H1 (cell line): ENCODE measurements around the gene RIPK4. TPM values are rescaled to one million over a fixed set of nuclear protein-coding genes. Genes with fewer than 3 reads are reported as not detected.

Experiments
- CTCF ChIA-PET: fragments of 300-600 bp; sonication (Branson Sonifier 250); formaldehyde crosslinking; loops from one replicate; lab custom pipeline; 2021; ENCODE audit not compliant: partially characterized antibody; lab: Charles Lee
- POLR2A ChIA-PET: fragments of 300-600 bp; sonication (Branson Sonifier 250); formaldehyde crosslinking; loops from one replicate; lab custom pipeline; 2021; ENCODE audit warnings: inconsistent platforms; ENCODE audit not compliant: partially characterized antibody; lab: Charles Lee
- DNase-seq, 2 experiments: peaks; one replicate each; pipeline versions ENCODE4 v3.0.0 to v3.0.0-alpha.2; 2010 to 2022; ENCODE audit warnings: low spot score in 2 of 2, low read depth in 1 of 2, mixed read lengths in 1 of 2
- FAIRE-seq: peaks from 2 replicates; lab custom pipeline; 2011; peaks lifted over from hg19 to GRCh38; lab: Jason Lieb, UNC
- H2AFZ ChIP-seq: 2 replicates; pipeline ENCODE4 v1.8.1; 2012; ENCODE audit warnings: low read length, inconsistent platforms
- H2AK5ac ChIP-seq: 2 replicates; pipeline ENCODE4 v1.6.1; 2013; ENCODE audit warnings: low read depth, low read length
- H2BK120ac ChIP-seq: replicated peaks from 2 replicates; pipeline ENCODE3; 2013; ENCODE audit warnings: low read depth, low read length, inconsistent platforms
- H2BK12ac ChIP-seq: 2 replicates; pipeline ENCODE4 v1.6.1; 2013; ENCODE audit warnings: low read depth, low read length
- H2BK15ac ChIP-seq: 2 replicates; pipeline ENCODE4 v1.6.1; 2013; ENCODE audit warnings: low read length
- H2BK20ac ChIP-seq: 2 replicates; pipeline ENCODE4 v1.6.1; 2013; ENCODE audit warnings: low read length
- H2BK5ac ChIP-seq: 2 replicates; pipeline ENCODE4 v1.6.1; 2013; ENCODE audit warnings: low read depth, low read length
- H3K14ac ChIP-seq: 2 replicates; pipeline ENCODE4 v1.6.1; 2013; ENCODE audit warnings: inconsistent platforms; ENCODE audit not compliant: insufficient read length
- H3K18ac ChIP-seq: 2 replicates; pipeline ENCODE4 v1.6.1; 2013; ENCODE audit warnings: low read length; ENCODE audit errors: extremely low read depth
- H3K23ac ChIP-seq: 2 replicates; pipeline ENCODE4 v1.6.1; 2013; ENCODE audit warnings: inconsistent platforms; ENCODE audit not compliant: insufficient read length
- H3K23me2 ChIP-seq: 2 replicates; pipeline ENCODE4 v1.6.1; 2013; ENCODE audit warnings: low read depth, low read length
- H3K27ac ChIP-seq: 2 replicates; pipeline ENCODE4 v1.6.1; 2011; ENCODE audit warnings: low read depth, low read length, inconsistent platforms
- H3K27me3 ChIP-seq, 4 experiments: replicated peaks in 1 of 4; 1 replicate in 1 of 4; 2 replicates in 3 of 4; pipeline versions ENCODE4 v1.6.1 to v1.8.1; 2011 to 2013; ENCODE audit warnings: low read length in 3 of 4, mild to moderate bottlenecking in 3 of 4, inconsistent platforms in 2 of 4, mixed read lengths in 2 of 4, moderate library complexity in 1 of 4; ENCODE audit not compliant: control insufficient read depth in 3 of 4, insufficient read depth in 3 of 4; ENCODE audit errors: extremely low read depth in 1 of 4
- H3K36me3 ChIP-seq, 4 experiments: 2 replicates each; pipeline versions ENCODE4 v1.6.1 to v1.8.1; 2011 to 2013; ENCODE audit warnings: mild to moderate bottlenecking in 4 of 4, low read length in 3 of 4, moderate library complexity in 2 of 4, control low read depth in 1 of 4, inconsistent platforms in 1 of 4; ENCODE audit not compliant: insufficient read depth in 4 of 4, control insufficient read depth in 2 of 4
- H3K4ac ChIP-seq: replicated peaks from 2 replicates; pipeline ENCODE3; 2013; ENCODE audit warnings: low read length, low read depth, mixed read lengths, inconsistent platforms; ENCODE audit not compliant: insufficient read length
- H3K4me1 ChIP-seq, 4 experiments: replicated peaks in 1 of 4; 1 replicate in 1 of 4; 2 replicates in 3 of 4; pipeline versions ENCODE4 v1.6.1 to v1.8.1; 2011 to 2013; ENCODE audit warnings: low read length in 3 of 4, inconsistent platforms in 2 of 4, mixed read lengths in 1 of 4; ENCODE audit not compliant: insufficient read depth in 4 of 4, control insufficient read depth in 3 of 4
- H3K4me2 ChIP-seq, 2 experiments: 2 replicates each; pipeline versions ENCODE4 v1.6.1 to v1.8.1; 2011 to 2013; ENCODE audit warnings: low read depth in 2 of 2, low read length in 2 of 2, control low read depth in 1 of 2, inconsistent platforms in 1 of 2, mild to moderate bottlenecking in 1 of 2; ENCODE audit not compliant: insufficient read depth in 1 of 2
- H3K4me3 ChIP-seq, 4 experiments: fragments of 200-600, 300-600 bp in 1 of 4; sonication (generic), shearing (Covaris generic), sonication (Bioruptor Twin) in 1 of 4; 2 replicates each; pipeline versions ENCODE4 v1.5.1 to v1.8.1; 2011 to 2016; ENCODE audit warnings: low read length in 4 of 4, low read depth in 3 of 4, control low read depth in 2 of 4, inconsistent platforms in 2 of 4, mild to moderate bottlenecking in 2 of 4, mixed read lengths in 1 of 4, moderate library complexity in 1 of 4; ENCODE audit not compliant: insufficient read depth in 2 of 4; ENCODE audit errors: extremely low read depth in 1 of 4
- H3K56ac ChIP-seq: replicated peaks from 2 replicates; pipeline ENCODE3; 2013; ENCODE audit warnings: low read depth, mild to moderate bottlenecking, mixed read lengths, low read length, inconsistent platforms; ENCODE audit not compliant: insufficient read length
- H3K79me1 ChIP-seq: 2 replicates; pipeline ENCODE4 v1.6.1; 2013; ENCODE audit warnings: low read depth, low read length, control low read depth
- H3K79me2 ChIP-seq, 2 experiments: 2 replicates each; pipeline versions ENCODE4 v1.6.1 to v1.8.1; 2012 to 2013; ENCODE audit warnings: low read length in 2 of 2, mild to moderate bottlenecking in 2 of 2, inconsistent platforms in 1 of 2; ENCODE audit not compliant: insufficient read depth in 2 of 2, control insufficient read depth in 1 of 2
- H3K9ac ChIP-seq, 4 experiments: replicated peaks in 1 of 4; 1 replicate in 1 of 4; 2 replicates in 3 of 4; pipeline versions ENCODE4 v1.6.1 to v1.8.1; 2011 to 2013; ENCODE audit warnings: low read depth in 3 of 4, low read length in 3 of 4, control low read depth in 2 of 4, mild to moderate bottlenecking in 2 of 4, moderate library complexity in 2 of 4, inconsistent platforms in 1 of 4; ENCODE audit errors: extremely low read depth in 1 of 4
- H3K9me3 ChIP-seq, 2 experiments: 2 replicates each; pipeline versions ENCODE4 v1.6.1 to v1.8.1; 2012 to 2013; ENCODE audit warnings: mild to moderate bottlenecking in 2 of 2, moderate library complexity in 2 of 2, control low read depth in 1 of 2, inconsistent platforms in 1 of 2, low read depth in 1 of 2, low read length in 1 of 2, mixed read lengths in 1 of 2; ENCODE audit not compliant: insufficient read depth in 2 of 2
- H4K20me1 ChIP-seq, 2 experiments: replicated peaks in 1 of 2; 2 replicates each; pipeline versions ENCODE3 to v1.8.1; 2011 to 2013; ENCODE audit warnings: inconsistent platforms in 2 of 2, low read length in 2 of 2, mild to moderate bottlenecking in 1 of 2; ENCODE audit not compliant: insufficient read depth in 2 of 2, control insufficient read depth in 1 of 2
- H4K5ac ChIP-seq: 2 replicates; pipeline ENCODE4 v1.6.1; 2013; ENCODE audit warnings: low read length, low read depth, mixed read lengths, inconsistent platforms; ENCODE audit not compliant: insufficient read length
- H4K8ac ChIP-seq: 2 replicates; pipeline ENCODE4 v1.8.0; 2013; ENCODE audit warnings: mild to moderate bottlenecking, moderate library complexity, low read length, inconsistent platforms; ENCODE audit not compliant: insufficient read depth; ENCODE audit errors: extremely low read depth
- H4K91ac ChIP-seq: replicated peaks from 2 replicates; pipeline ENCODE3; 2013; ENCODE audit warnings: low read length, mixed read lengths, inconsistent platforms; ENCODE audit not compliant: insufficient read length
- ASH2L ChIP-seq: fragments of 200-600, 300-600 bp; sonication (generic); IDR thresholded peaks from one replicate; pipeline ENCODE4 v1.7.1; 2017; ENCODE audit warnings: low read length
- ATF2 ChIP-seq: IDR thresholded peaks from 2 replicates; pipeline ENCODE4 v1.6.1; 2012; ENCODE audit warnings: low read length, inconsistent platforms
- BRCA1 ChIP-seq: IDR thresholded peaks from 2 replicates; pipeline ENCODE4 v1.6.1; 2012; ENCODE audit warnings: low read depth, low read length, improper control_type of control experiment
- CBX5 ChIP-seq: fragments of 300-800, 300-1000 bp; sonication (generic); IDR thresholded peaks from 2 replicates; pipeline ENCODE4 v1.7.1; 2016; ENCODE audit warnings: antibody characterized with exemption, low read length, low read depth
- CEBPB ChIP-seq: IDR thresholded peaks from 2 replicates; pipeline ENCODE4 v1.6.1; 2012; ENCODE audit warnings: low read depth, low read length
- NRF1 ChIP-seq: IDR thresholded peaks from 2 replicates; pipeline ENCODE4 v1.6.1; 2011; ENCODE audit warnings: mild to moderate bottlenecking, low read depth, low read length, improper control_type of control experiment
- POLR2A ChIP-seq, 2 experiments: IDR thresholded peaks; 1 replicate in 1 of 2; 2 replicates in 1 of 2; pipeline ENCODE4 v1.6.1; 2011; ENCODE audit warnings: low read depth in 2 of 2, low read length in 2 of 2, mild to moderate bottlenecking in 2 of 2; ENCODE audit errors: control extremely low read depth in 1 of 2
- POLR2AphosphoS5 ChIP-seq: IDR thresholded peaks from 2 replicates; pipeline ENCODE4 v1.6.1; 2011; ENCODE audit warnings: low read depth, low read length
- RBBP5 ChIP-seq: IDR thresholded peaks from 2 replicates; pipeline ENCODE4 v1.7.1; 2012; ENCODE audit warnings: low read depth, mild to moderate bottlenecking, inconsistent platforms, low read length, moderate library complexity, borderline replicate concordance
- WGBS, 2 experiments: shearing (Covaris generic) in 1 of 2; methylation state at CpG; one replicate each; pipeline versions ENCODE4 v1.1.6 to v1.1.7; 2013 to 2015; ENCODE audit warnings: low lambda C conversion rate in 2 of 2, mixed read lengths in 2 of 2, inconsistent platforms in 1 of 2, low coverage in 1 of 2, missing lambda C conversion rate in 1 of 2; ENCODE audit not compliant: insufficient replicate concordance in 2 of 2, insufficient coverage in 1 of 2, insufficient read length in 1 of 2; ENCODE audit errors: extremely low coverage in 1 of 2, missing lambda C conversion rate in 1 of 2; 5-methylcytosine and 5-hydroxymethylcytosine counted together
- polyA plus RNA-seq, 7 experiments: library from polyadenylated mRNA; depleted of rRNA in 3 of 7; stranded (reverse) in 5 of 7; unstranded in 2 of 7; fragments of >200 nt in 5 of 7; fragments of 200-250 nt in 2 of 7; gene quantifications; 1 replicate in 5 of 7; 2 replicates in 1 of 7; 4 replicates in 1 of 7; pipeline versions ENCODE4 v1.2.1 to v1.2.3, GENCODE V29; 2011 to 2013; ENCODE audit warnings: missing spikeins in 2 of 7, mixed read lengths in 2 of 7
- total RNA-seq: library from RNA; stranded (reverse); fragmentation: NEBNext Ultra II Directional; extraction: Animal tissue kit (Norgen Biotek cat#: 25700); gene quantifications from 2 replicates; pipeline ENCODE4 v1.2.1, GENCODE V29; 2021
- TF ChIP-seq, protein P1 (sequence below): IDR thresholded peaks from 2 replicates; pipeline ENCODE4 v1.6.1; 2011; ENCODE audit warnings: low read length, improper control_type of control experiment

The RIPK4 gene
- total and polyA plus RNA-seq, 2 of the 8 experiments (the other 6 are each of a cell fraction or from before 2014, with no cell fraction given): 2.7 to 5.6 TPM

- Histone ChIP-seq H4K8ac (no peak overlapping the region), H2AK5ac (0 out of 2 replicates have a peak overlapping the region, but pooled peaks have one; percentile 43), H4K5ac (no peak overlapping the region), H3K56ac (no peak overlapping the region), H3K4me1 (peaks cover 2 to 24% (median 10%) of the 10 kb centered on the region in 4 experiments), H3K23me2 (peaks cover 8% of the 10 kb centered on the region; the same call in 1 of the 2 replicates), H3K9me3 (no peaks in the 10 kb centered on the region), H3K4ac (no peak overlapping the region), H3K36me3 (no peaks in the 10 kb centered on the region), H3K23ac (no peak overlapping the region), H4K20me1 (no peaks in the 10 kb centered on the region), H3K27ac (no peak overlapping the region), H2BK20ac (peak overlapping the region; percentile 56; the same call in 1 of the 2 replicates), H2BK15ac (peak overlapping the region; percentile 65; the same call in 1 of the 2 replicates), H3K79me2 (no peaks in the 10 kb centered on the region), H3K4me2 (no peak overlapping the region; a peak in 1 of 4 replicates), H2BK5ac (0 out of 2 replicates have a peak overlapping the region, but pooled peaks have one; percentile 27), H3K9ac (no peak overlapping the region), H3K4me3 (no peak overlapping the region), H3K14ac (no peak overlapping the region), H3K27me3 (peaks cover 0 to 7% (median 5%) of the 10 kb centered on the region in 4 experiments; a peak in 3 of 7 replicates), H2BK12ac (peak overlapping the region; percentile 7; the same call in 1 of the 2 replicates), H2BK120ac (no peak overlapping the region), H3K18ac (no peak overlapping the region), H4K91ac (peak overlapping the region; percentile 29), H3K79me1 (no peaks in the 10 kb centered on the region), H2AFZ (no peak overlapping the region)
- WGBS, 2 experiments: 92% methylated on average over 22 of the region's 22 CpGs; no CpG with 5 or more reads in 1 of the 2 experiments
- ChIA-PET CTCF (interaction anchor here (1.0 to 1.3 kb wide), 3 partner anchors 49 to 58 kb away, joined by 3 to 4 read pairs (median 3); no protein-coding TSS in a partner anchor), POLR2A (no interaction called here)
- DNase-seq (no peak), FAIRE-seq (no peak)
- no peak for TF ChIP-seq ATF2
- TF ChIP-seq POLR2AphosphoS5: no peak
- TF ChIP-seq NRF1: no peak
- TF ChIP-seq, protein P1, sequence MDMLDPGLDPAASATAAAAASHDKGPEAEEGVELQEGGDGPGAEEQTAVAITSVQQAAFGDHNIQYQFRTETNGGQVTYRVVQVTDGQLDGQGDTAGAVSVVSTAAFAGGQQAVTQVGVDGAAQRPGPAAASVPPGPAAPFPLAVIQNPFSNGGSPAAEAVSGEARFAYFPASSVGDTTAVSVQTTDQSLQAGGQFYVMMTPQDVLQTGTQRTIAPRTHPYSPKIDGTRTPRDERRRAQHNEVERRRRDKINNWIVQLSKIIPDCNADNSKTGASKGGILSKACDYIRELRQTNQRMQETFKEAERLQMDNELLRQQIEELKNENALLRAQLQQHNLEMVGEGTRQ: no peak
- TF ChIP-seq CEBPB: no peak
- no peak for TF ChIP-seq BRCA1
- TF ChIP-seq CBX5: no peak
- no peak for TF ChIP-seq ASH2L
- no peak for TF ChIP-seq POLR2A (IDR thresholded peaks at IDR 0.05; ENCODE audit: control extremely low read depth in 1 of 2, low read depth in 2 of 2, low read length in 2 of 2)
- no peak for TF ChIP-seq RBBP5
These were observed 53.2 kb downstream of the RIPK4 start for GRCh38 chr21:41713495-41714281.
